NCI-H1048 (cell line): ENCODE results near the gene SMARCE1.

Experiments
- DNase-seq: peaks from one replicate; lab custom pipeline; 2025; lab: John Stamatoyannopoulos, UW

Gene SMARCE1

DNA sequence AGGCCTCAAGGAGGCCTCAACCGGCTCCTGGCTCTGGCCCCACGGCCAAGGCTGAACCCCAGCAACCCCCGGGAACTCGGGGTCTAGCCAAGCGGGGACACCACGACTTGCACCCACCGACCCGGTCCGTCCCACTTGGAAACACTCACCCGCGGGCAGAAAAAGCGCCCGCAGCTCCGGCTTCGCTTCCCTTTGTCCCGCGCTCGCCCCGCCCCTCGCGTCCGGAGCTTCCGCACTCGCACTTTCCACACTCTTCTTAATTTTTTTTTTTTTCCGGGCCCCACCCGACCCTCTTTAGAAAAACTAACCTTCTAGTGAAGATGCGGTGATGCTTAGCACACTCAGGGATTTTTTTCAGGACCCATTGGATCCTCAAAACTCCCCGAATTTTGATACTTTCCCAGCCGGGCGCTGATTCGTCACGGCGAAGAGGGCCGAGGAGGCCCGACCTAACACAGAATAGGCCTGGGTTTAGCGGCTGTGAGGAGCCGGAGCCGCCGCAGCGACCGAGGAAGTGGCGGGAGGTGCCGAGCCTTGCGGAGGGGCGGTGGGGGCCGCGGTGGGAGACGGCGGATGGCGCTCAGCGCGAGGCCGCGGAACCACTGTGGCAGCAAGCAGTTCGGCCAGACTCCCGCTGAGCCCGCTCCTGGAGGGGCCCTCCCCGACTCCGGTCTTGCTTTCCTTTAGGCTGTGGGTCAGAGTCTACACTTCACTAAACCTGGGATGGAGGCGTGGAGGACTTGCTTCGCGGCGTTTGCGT is at the start of gene SMARCE1:
SMARCE1 (minus strand) TSS at position 195 of the 760 bp plus-strand sequence. CDS start 2,016 bp downstream, outside the sequence.
- peak; percentile 53 for DNase-seq

DNA sequence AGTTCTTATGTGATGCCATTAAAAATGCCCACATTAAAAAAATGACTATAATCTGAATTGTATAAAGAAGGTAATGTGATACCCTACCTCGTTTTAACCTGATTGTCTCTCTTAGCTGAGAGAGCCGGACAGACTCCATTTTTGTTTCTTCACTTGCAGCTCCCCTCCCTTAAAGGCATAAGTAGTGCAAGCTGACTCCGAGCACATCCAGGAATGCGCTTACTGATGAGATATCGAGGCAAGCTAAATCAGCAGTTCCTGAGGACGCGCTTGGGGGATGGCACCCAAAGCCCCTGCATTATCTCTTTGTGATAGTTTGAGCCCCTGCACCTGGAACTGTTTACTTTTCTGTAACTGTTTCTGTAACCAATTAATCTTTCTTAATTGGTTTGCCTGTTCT is 49.7 kb upstream of the SMARCE1 start:
- DNase-seq, result no peak

DNA sequence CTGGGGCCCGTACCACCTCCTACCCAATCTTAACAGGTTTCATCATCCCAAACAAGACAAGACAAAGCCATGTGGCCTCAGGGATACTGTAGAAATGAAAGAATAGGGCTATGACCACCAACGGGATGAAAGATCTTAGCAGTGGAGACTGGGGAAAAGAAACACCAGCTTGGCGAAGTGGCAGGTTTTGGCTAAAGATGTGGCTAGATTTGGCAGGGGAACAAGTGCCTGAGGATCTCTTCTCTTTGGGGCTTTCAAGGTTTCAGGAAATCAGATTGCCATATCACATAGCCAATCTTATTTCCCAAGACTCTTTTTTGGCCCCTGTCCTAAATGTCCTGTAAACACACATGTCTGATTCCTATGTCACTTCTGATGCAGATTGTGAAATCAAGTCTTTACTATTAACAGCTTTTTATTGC is 49.0 kb upstream of the SMARCE1 start:
- no peak for DNase-seq

DNA sequence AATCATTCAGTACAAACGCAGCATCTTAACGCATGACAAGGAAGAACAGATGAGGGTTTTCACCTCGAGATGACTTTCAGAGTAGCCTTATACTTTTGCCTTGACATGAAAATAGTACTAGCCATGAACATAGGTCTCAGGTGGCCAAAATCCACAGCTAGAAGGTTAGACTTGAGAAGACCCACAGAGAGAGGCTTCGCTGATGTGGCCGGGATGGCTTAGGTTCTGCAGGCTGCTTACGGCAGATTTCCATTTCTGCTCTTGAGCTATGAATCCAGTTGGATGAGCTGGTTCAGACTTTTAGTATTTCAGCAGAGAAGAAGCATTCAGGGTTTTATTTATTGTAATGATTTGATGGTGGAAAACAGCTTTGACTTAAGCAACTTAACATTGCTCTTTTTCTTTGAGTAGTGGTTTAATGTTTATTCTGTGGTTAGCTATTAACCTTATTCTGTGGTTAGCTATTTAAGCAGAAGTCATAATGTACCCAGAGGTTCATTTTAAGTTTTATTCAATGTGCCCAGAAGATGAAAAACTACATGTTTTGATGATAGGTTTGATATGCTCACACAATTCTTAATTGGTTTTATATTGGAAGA is 48.4 kb upstream of the SMARCE1 start:
- no peak for DNase-seq

DNA sequence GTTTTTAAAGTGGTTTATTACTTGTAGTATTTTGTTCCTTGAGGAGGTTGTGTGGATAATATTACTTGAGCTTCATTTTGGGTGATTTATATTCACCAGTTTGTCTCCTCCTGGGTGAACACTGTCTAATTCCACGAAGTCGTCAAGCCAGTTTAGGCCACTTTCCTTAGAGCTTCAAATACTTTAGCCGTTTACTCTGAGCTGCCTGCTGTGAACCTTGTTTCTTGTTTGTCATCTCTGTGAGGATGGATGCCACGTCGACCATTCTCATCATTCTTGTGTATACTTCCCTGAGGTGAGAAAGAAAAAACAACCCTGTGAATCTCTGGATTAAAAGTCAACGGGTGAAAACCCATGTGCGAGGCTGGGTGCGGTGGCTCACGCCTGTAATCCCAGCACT is 47.0 kb upstream of the SMARCE1 start:
- no peak for DNase-seq

DNA sequence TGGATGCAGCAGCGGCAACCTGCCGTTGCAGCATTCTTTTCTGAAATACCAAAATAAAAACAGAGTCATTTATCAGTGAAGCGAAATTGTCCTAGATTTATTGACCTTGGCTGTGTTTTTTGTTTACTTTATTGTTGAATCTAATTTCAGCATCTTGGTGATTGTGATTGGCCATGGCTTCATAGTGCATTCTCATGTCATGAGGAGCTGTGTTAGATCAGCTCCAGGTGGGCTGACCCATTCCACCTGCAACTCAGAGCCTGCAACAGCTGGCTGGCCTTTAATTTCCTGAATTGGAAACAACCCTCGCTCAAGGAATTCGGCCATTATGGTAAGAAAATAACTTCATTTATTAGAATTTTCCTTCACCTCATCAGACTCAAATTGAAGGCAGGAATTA is 39.5 kb upstream of the SMARCE1 start:
- DNase-seq, result no peak

DNA sequence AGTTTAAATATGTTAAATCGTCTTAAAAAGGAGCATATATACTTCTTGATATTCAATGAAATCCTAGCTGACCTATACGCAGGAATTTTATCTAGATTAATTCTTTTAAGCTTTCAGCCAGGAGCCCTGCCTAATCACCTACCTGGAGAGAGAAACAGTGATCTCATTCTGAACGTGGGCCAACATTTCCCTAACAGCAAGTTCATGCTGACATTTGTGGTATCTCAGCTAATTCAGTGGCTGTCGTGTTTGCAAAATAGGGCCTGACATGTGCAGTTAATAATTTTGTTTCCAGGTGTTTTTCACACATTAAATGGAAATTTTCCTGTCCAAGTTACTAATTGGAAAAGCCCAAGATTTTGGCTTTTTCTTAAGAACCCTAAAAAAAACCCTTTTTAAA is 38.6 kb upstream of the SMARCE1 start:
- DNase-seq, result no peak

DNA sequence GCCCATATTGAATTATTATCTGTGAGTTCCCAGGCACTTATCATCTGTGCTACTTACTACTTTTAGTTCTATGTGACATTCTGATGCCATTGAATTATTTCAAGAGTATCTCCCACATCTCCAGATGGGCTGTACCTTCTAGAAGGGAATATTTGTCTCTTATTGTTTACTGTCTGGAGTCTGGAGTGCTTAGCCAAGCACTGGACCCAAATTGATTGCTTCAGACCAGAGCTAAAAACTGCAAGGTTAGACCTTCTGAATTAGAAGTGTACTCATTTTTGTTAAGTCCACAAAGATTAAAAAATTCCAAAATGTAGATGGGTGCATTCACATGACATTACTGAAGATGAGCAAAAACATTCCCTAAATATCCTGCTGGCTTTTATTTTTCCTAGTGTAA is 33.4 kb upstream of the SMARCE1 start:
- DNase-seq, result no peak

DNA sequence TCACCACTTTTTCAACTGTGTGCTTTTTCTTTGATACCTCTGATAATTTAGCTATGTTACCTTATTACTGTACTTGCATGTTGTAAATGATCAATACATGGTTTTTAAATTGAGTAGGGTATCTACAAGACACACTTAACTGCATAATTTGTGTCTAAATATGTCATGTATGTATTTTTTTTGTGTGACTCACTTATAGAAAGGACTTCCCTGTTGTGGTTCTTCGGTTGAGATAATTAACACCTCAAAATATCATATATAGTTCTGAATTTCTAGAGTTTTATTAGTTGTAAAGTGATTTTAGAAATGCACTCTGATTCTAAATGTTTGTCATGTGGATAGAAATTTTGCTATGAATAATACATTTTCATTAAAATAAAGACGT is 31.9 kb upstream of the SMARCE1 start:
- DNase-seq, result no peak

DNA sequence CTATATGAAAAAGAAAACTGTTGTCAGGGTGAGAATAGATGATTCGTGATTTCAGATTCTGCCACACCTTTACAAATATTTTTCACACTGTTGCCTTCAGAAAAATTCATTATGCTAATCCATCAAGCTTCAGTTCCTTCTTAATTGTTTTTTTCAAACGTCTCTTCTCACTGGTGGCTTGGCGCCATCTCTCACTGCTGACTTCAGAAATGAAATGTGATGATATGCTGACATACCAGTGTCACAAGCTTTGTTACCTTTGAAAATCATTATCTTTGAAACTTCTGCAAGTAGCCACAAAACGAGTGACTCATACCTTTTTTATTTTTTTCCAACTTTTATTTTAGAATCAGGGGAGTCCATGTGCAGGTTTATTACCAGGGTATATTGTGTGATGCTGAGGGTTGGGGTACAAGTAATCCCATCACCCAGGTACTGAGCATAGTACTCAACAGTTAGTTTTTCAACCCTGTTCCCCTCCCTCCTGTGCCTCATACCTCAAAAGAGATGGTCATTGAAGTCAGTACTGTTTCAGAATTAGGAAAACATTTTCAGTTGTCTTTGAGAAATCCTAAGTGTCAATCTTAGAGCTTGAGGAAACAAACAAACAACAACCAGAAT is 31.4 kb upstream of the SMARCE1 start:
- no peak for DNase-seq

DNA sequence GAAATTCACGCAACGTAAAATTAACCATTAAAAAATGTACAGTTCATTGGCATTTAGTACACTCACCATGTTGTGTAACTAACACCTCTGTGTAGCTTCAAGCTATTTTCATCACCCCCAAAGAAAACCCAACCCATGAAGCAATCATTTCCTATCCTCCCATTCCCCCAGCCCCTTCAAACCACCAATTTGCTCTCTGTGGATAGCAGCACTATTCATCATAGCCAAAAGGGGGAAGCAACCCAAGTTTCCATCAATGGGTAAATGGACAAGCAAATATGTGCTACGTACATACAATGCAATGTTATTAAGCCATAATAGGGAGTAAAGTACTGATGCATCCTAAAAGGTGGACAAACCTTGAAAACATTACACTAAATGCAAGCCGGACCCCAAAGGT is 28.3 kb upstream of the SMARCE1 start:
- no peak for DNase-seq

DNA sequence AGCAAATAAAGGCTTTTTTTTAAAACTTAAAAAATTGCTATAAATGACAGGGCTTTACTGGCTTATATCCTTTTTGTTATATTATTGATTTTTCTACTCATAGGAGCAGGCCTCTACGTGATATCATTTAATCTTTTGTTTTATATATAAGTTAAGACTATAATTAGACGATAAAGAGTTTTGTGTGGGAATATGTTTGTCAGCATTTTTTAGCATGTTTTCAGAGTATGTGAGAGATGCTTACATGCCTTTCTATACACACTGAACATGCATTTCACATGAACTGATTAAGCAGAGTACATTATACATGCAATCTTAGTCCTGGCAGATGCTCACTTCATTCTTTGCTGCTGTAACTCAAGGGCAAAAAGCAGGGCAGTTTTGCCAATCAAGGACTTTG is 25.0 kb upstream of the SMARCE1 start:
- no peak for DNase-seq

DNA sequence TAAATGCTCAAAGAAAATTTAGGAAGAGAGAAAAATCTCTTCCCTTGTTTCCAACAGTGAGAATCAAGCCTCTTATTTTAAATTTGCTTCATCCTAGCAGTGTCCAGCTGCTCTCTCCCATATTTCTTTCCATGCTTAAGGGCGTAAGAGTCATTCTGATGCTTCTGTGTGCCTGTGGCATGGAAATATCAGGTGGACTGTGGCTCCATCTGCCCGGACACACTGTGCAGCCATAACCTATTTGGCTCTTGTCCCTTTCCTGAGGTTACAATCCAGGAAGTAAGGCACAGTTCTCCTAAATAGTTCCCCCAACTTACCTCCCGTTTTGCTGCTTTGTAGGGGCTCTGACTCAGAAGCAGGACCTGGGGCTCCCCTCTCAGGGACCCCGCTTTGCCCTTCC is 23.7 kb upstream of the SMARCE1 start:
- DNase-seq, result no peak

DNA sequence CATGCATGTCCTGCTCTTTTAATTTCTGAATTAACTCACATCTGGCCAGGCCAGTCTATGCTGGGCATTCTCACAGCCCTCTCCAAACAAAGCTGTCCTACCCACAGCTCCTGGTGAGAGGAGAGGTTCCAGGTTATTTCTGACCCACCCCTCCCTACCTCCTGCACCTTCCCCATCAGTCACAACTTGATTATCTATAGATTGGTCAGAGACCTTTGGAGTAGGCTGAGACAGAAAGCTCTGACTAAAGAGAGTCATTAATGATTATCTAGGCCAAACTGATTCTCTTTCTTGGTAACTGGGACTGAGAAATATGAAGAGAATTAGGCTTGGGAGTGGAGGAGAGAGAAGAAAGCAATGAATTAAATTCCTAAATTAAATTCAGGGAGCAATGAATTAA is 18.7 kb upstream of the SMARCE1 start:
- DNase-seq, result no peak

DNA sequence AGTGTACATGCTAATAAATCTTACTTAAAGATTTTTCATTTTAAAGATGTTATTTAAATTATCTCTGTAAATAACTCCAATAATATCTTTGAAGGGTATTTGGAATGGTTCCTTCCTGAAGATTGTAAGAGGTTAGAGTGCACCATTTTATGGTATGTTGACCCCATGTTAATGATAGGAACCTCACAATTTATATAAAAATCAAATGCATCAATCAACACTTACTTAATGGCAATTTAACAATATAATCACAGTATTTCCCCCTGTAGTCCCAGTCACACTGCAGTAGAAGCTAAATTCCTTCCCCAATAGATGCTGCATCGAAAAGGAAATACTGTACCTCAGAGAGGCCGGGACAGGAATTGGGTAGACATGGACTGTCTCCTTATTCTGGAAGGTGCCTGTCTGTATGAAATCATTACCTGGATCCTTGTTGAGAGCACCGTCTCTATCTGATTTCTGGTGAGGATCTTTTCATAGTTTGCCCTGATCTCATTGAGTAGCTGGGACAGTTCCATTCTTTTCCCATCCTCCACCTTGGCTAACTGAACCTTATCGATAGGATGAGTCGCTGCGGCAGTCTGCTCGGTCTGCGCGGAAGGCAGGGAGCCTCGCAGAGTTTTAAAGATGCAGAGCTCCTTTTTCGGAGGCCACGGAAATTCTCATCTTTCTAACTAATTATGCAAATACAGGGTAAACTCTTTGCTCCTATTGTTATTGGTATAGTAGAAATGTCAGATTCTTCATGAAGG is 17.1 kb upstream of the SMARCE1 start, which contains the start of gene KRT222:
KRT222 (minus strand) TSS at position 596 of the 752 bp plus-strand sequence; CDS start at position 518, 78 bp downstream.
- DNase-seq, result no peak

DNA sequence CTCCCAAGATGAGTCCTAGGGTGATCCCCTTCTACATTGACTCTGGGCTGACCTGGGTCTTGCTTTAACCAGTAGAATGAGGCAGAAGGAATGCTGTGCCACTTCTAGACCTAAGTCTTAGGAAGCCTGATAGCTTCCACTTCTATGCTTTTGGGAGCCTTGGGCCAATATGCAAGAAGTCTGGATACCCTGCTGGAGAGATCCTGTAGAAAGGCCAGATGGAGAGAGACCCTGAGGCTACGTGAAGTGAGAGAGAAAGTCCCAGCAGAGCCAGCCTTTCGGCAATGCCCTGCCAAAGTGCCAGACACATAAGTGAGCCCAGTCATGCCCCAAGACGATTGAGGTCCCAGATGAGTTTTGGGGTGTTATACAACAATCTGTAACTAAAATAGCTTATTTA is 15.6 kb upstream of the SMARCE1 start:
- no peak for DNase-seq

DNA sequence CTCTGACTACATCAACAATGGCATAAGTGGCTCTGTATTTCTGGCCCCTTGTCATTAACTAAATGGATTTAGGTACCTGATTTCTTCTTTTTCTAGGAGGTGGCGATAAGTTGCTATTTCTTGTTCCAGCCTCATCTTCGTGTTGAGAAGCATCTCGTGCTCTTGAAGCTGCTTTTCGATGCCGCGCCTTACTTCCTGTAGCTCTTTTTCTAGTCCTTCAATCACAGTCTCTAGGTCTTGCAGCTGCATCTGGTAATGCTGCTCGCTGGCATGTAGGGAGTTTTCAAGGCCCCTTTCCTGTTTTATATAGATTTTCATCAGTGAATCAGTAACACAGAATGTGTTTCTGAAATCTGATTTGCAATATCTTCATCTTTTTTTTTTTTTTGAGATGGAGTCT is 12.3 kb upstream of the SMARCE1 start:
- DNase-seq, result no peak

DNA sequence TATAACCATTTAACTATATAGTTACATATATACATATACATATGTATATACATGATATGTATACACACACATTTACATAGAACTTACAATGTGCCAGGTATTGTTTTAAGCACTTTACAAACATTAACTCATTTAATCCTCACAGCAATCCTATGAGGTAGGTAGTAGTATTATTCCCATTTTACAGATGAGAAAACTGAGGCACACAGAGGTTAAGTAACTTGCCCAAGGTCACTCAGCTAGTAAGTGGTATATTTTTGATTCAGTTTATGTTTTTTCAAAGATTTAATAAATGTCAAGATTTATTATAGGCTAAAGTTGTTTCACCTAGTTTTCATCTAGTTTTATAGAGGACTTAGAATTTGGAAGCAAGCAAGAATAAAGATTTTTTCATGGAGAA is 10.8 kb upstream of the SMARCE1 start:
- no peak for DNase-seq

DNA sequence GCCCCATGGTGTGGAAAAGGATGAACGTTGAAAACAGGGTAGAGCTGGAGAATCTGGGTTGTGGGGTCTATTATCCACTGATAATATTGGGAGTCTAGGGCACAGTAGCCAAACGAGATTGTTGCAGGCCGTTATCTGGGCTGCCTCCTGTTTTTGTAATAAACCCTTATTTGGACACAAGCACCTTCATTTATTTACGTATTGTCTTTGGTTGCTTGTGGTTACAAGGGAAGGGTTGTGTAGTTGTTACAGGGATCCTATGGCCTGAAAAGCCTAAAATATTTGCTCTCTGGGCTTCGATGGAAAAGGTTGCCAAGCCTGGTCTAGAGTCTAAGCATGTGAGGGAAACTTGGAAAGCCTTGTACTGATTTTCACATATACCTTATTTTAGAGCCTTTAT is 4.3 kb upstream of the SMARCE1 start:
- no peak for DNase-seq

DNA sequence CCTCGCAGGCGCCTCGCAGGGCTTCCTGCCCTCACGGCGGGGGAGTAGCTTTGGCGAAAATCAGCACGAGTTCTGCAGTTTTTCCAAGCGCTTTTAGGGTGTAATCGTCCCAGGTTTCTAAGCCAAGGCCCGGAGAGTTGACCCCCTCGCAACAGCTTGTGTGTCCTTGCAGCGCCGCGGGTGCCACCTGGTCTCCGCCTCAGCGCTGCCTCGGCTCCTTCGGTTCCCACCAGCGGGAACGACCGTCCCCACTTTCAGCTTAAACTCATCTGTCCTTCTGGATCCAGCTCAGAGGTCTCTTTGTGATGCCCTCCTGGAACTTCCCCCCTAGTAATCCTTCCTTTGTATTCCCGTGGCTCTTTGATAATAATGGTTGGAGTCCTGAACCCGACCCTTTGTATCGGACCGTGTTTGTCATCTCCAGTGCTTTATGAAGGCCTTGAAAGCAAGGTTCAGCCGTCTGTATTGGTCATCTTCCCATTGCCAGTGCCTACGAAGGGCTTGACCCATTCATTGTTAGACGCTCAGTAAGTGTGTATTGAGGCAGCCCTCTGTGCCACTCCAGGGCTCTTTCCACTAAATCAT is 858 bp upstream of the SMARCE1 start:
- no peak for DNase-seq

DNA sequence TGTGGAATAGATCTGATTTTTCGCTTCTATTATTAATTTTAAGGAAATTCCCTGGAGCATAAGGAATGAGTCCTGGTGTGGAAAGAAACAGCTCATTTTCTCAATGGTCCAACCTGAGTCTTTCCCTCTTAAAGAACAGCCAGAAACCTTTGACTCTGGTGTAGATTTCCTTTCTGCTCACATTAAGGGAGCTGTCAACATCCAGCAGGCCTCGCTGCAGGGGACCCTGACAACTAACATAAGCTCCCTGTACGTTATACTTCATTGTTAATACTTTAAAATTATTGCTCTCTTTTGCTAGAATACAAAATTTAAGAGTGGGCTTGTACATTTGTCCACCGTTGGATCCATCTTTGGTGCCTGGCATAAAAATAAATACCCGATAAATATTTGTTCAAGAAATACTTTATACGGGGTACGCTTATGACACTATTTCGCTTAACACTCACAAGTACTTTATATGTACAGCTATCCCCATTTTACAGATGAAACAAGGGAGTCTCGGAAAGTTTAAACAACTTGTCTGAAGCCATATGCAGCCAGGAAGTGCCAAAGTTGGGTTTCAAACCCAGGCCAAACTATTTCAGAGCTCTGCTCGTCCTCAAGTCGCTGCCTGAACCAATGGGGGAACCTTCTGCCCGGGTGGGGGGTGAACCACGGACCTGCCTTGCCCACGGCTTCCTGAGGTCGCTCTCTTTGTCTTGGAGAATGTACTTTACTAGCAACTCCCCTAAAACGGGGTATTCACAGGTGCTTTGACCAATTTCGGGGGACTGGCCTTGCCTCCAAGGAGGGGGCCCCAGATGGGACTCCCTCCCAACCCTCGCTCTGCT is 611 bp downstream of the SMARCE1 start:
- no peak for DNase-seq
